Hindlimb muscle (tissue), 1 donor: ENCODE results near the gene OR56A3. TPM values are rescaled to one million over a fixed set of nuclear protein-coding genes. Genes with fewer than 3 reads are reported as not detected.

Experiments
- DNase-seq: peaks from one replicate; pipeline ENCODE4 v3.0.0-alpha.2; 2013
- polyA plus RNA-seq: library from polyadenylated mRNA; unstranded; fragments of 120-200 nt; gene quantifications from one replicate; pipeline ENCODE4 v1.2.1, GENCODE V29; 2013; ENCODE audit not compliant: insufficient read length

Gene OR56A3
- polyA plus RNA-seq, 1 donor: not detected

GRCh38 chr11:5983443-5983842 is 41.4 kb downstream of the OR56A3 start:
- DNase-seq: no peak

- no peak for DNase-seq
These were observed 44.8 kb downstream of the OR56A3 start, which contains the start of gene OR52L1 for GRCh38 chr11:5986885-5987284. OR52L1 (minus strand) TSS chr11:5986985; CDS start chr11:5986930, 55 bp downstream.

GRCh38 chr11:5989203-5989602 is 47.2 kb downstream of the OR56A3 start:
- no peak for DNase-seq

- no peak for DNase-seq
These were observed 50.1 kb downstream of the OR56A3 start for GRCh38 chr11:5992150-5992549.

DNA sequence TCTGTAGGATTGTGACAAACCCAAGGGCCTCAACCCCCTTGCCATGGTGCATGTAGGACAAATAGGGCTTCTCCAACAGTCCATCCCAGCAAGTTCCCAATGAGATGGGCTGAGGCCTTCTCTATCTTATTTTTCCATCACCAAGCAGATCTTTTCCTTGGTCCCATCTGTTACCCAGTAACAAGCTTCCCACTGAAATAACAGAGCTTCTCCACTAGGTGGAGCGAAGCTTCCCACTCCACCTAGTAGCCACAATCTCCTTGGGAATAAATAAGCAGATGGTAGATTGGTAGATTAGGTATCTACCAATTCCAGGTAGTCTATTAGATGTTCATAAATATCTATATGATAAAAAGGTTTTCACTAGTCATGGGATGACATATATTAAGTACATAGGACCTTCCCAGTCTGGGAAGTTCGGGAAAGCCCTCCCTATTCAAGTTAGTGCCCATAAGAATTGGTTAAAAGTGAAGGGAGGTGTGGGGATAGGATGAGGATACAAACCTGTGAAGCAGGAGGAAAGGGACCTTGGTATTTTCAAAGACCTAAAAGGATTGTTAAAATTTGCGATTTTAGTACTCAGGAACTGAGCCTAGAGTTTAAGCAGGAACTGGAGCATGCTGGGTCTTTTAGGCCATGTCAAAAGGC is 50.7 kb downstream of the OR56A3 start:
- no peak for DNase-seq

GRCh38 chr11:5994791-5995190 is 52.7 kb downstream of the OR56A3 start:
- no peak for DNase-seq

Other genes with a start within 250 kb of the OR56A3 start
- gene OR56B1, start 205.8 kb upstream of the OR56A3 start, polyA plus RNA-seq: not detected
- 0.26 TPM for gene OR52N4, start 188.0 kb upstream of the OR56A3 start, polyA plus RNA-seq
- gene OR52N5, start 158.9 kb upstream of the OR56A3 start, polyA plus RNA-seq: not detected
- not detected for gene OR52N1, start 151.0 kb upstream of the OR56A3 start, polyA plus RNA-seq
- not detected for gene OR52N2, start 133.3 kb upstream of the OR56A3 start, polyA plus RNA-seq
- not detected for gene OR52E6, start 100.4 kb upstream of the OR56A3 start, polyA plus RNA-seq
- not detected for gene OR52E8, start 84.6 kb upstream of the OR56A3 start, polyA plus RNA-seq
- not detected for gene OR52E4, start 61.6 kb upstream of the OR56A3 start, polyA plus RNA-seq
- not detected for gene OR52E5, start 49.0 kb upstream of the OR56A3 start, polyA plus RNA-seq
- gene OR56A5, start 26.2 kb downstream of the OR56A3 start, polyA plus RNA-seq: not detected
- not detected for gene OR52L1, start 44.7 kb downstream of the OR56A3 start, polyA plus RNA-seq
- not detected for gene OR56A4, start 64.7 kb downstream of the OR56A3 start, polyA plus RNA-seq
- gene OR56A1, start 88.5 kb downstream of the OR56A3 start, polyA plus RNA-seq: not detected
- not detected for gene OR56B4, start 165.4 kb downstream of the OR56A3 start, polyA plus RNA-seq
- gene OR52B2, start 228.1 kb downstream of the OR56A3 start, polyA plus RNA-seq: not detected